Measurements from ENCODE around the gene POLE.
A peak's percentile ranks its signal among the peaks of the same experiment; 100 is the strongest.

Gene POLE

DNA sequence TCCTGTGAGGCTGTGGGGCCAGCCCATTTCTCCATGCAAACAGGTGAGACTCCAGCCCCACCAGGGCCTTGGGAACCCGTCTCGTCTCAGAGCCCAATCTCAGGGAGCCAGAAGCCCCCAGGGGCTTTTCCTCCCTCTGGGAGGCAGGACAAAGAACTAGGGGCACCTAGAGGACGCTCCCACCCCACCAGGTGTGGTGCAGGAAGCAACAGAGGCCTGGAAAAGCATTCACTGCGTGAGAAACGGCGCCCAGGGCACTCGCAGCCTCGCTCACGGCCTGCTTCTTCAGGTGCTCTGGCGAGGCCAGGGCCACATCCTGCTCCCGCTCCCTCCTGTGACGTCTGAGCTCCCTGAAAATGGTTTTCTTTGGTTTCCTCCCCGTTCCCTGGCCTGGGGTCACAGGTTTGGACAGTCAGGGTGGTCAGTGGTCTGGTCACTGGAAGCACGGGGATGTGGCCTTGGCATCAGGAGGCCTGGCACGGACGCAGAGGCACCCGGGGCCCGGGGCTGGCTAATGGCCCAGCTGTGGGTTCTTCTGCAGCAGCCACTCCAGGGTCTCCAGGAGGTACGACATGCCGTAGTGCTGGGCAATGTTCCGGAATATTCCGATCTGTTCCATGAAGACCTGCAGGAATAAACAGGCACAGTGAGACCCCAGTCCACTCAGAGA lies 62.8 kb downstream of the POLE start:
- no peak for DNase-seq

DNA sequence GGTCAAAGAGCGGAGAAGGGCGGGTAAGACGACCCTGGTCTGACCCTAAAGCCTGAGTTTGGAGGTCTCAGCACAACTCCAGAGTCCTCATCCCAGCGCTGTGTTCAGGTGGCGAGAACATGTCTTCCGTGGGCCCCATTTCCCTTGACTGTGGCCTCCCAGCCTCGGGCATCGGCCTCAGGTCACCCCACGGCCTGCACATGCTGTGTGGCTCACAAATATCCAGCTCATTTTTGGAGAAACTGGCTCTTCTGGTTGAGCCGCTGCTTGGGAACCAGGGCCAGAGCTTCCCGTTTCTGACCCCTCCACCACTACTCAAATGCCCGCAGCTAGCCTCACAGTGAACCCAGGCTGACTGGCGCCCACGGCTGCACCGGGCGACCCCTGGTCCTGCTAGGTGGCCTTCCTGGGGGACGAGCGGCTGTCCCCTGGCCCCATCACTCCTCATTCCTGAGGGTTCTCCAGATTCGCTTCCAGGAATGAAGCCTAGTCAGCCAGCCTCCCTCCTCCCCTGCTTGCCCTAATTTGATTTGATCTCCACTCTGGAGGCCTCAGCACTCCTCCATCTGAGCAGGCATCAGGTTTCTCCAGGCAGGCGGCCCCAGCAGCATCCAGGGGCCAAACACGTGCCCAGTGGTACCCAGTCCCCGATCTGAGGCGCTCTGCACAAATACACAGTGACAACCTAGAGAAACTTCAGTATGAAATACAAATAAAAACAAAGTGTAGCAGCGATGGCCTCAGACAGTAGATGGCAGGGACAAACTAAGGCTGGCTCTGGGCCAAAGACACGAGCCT lies 63.9 kb downstream of the POLE start:
- DNase-seq: no peak

DNA sequence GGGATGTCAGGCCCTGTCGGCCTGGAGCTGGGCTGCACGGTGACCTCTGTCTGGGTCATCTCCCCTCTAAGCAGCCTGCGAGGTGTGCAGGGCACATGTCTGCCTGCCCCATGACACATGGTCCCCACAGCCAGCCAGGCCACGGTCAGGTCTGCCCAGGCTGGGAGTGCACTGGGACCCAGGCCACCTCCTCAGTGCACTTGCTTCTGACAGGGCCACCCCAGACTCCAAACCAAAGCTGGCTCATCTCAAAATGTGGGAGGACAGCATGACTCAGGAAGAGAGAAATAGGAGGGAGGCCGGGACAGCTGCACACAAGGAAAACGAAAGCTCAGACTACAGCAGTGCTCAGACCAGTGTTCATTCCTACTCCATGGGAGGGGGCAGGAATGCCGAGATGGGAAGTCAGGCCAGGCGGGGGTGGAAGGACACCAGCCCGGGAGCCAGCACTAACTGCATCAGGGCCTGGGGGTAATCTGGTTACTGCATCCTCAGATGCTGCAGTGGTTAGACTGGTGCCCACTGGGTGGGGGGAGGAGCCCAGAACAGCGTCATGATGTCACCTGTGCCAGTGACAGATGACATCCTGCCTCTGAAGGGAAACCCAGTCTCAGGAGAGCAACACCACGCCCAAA lies 64.6 kb downstream of the POLE start:
- DNase-seq: no peak

DNA sequence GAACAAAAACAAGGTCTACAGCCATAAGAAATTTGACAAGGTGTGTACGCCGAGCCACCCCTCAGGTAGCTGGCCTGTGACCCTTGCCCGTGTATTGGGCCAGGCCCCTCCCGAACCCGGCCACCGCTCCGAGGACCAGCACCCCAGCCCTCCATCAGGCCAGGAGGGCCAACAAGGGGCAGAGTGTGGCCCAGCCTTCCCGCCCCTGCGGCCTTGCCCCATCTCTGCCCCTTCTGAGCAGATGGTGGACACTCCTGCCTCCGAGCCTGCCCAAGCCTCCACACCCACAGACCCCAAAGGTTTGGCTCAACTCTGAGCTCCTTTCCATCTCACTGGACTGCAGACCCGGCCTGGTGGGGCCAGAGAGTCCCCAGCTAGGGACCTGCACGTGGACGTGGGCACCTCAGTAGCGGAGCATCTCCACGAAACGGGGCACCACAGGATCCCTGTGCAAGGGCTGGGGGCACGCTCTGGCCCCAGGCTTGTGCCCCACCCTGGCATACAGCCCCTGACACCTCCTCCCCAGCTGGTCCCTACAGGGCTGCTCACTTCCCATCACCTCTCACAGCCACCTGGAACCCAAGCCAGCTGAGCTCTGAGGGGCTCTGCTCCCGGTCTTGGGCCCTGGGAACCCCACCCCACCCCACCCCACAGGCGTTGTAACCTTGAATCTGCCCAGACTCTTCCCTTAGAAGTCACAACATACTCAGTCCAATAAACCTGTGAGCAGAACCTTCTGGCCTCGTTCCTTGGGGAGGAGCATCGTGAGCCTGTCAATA lies 65.3 kb downstream of the POLE start:
- no peak for DNase-seq

DNA sequence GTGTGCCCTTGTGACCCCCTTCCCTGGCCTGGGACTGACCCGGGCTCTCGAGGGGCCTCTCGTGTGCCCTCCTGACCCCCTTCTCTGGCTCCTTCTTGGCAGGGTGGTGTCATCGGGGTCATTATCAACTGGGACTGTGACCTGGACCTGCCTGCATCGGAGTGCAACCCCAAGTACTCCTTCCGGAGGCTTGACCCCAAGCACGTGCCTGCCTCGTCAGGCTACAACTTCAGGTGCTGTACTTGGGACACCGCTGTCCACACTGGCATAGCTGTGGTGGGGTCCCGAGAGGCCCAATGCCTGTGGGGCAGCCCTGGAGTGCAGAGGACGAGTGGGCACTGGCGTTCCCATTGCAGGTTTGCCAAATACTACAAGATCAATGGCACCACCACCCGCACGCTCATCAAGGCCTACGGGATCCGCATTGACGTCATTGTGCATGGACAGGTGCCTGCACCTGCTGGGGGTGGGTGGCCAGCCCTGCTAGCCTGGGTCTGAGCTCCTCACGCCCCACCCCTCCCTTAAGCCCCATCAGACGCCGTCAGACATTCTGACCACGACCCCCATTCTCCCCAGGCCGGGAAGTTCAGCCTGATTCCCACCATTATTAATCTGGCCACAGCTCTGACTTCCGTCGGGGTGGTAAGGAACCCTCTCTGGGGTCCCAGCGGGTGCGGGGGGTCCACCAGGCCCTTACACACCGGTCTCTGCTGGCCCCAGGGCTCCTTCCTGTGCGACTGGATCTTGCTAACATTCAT lies 66.1 kb downstream of the POLE start:
- DNase-seq: no peak

DNA sequence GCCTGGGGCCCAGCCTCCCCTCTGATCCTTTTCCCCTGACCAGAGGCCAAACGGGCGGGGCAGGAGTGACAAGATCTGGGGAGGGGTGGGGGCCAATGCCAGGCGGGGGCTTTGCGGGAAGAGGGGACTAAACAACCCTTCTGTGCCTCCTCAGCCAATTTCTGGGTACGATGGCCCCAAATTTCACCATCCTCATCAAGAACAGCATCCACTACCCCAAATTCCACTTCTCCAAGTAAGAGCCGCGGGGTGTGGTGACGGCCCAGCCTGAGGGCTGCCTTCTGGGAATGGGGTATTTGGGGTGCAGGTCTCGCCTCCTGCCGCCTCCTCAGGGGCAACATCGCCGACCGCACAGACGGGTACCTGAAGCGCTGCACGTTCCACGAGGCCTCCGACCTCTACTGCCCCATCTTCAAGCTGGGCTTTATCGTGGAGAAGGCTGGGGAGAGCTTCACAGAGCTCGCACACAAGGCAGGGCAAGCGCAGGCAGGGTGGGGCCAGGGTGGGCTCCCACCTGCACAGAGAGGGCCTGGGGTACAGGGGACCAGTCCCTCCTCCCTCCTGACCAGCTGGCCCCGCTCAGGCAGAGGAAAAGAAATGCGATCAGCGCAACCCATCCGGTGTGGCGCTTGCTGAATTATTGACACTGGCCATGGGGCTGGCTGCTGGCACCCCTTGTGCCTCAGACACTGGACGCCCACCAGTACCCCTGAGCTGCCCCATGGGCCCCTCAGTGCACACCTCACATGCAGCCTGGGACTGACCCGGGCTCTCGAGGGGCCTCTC lies 66.8 kb downstream of the POLE start:
- no peak for DNase-seq

DNA sequence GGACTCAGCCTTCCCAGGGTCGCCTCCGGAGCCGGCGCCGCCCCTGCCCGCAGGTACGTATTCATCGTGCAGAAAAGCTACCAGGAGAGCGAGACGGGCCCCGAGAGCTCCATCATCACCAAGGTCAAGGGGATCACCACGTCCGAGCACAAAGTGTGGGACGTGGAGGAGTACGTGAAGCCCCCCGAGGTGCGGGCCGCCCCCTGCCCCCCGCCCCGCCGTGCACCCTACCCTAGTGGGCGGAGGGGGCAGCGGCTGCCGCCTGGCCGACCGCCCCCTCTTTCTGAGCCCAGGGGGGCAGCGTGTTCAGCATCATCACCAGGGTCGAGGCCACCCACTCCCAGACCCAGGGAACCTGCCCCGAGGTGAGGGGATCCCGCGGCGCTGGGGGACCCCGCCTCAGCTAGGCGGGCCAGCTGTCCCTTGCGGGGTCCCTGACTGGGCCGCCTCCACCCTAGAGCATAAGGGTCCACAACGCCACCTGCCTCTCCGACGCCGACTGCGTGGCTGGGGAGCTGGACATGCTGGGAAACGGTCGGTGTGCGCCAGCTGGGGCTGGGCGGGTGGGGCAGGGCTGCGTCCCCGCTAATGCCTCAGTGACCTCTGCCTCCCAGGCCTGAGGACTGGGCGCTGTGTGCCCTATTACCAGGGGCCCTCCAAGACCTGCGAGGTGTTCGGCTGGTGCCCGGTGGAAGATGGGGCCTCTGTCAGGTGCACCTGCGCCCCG lies 67.6 kb downstream of the POLE start:
- no peak for DNase-seq

DNA sequence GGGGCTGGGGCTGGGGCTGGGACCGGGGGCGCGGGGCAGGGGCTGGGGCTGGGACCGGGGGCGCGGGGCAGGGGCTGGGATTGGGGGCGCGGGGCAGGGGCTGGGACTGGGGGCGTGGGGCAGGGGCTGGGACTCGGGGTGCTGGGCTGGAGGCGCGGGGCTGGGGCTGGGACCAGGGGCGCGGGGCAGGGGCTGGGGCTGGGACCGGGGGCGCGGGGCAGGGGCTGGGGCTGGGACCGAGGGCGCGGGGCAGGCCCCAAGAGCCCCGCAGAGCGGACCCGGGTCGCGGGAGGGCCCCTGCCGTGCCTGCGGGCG lies 68.1 kb downstream of the POLE start:
- DNase-seq: no peak

DNA sequence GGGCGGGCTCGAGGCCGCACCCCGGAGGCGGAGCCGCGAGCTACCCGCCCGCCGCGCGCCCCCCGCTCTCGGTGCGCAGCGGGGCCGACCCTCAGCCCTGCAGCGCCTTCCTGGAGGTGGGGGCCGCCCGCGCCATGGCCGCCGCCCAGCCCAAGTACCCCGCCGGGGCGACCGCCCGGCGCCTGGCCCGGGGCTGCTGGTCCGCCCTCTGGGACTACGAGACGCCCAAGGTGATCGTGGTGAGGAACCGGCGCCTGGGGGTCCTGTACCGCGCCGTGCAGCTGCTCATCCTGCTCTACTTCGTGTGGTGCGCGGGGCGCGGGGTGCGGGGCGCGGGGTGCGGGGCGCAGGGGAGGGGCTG lies 68.5 kb downstream of the POLE start, which contains the start of gene P2RX2:
Gene P2RX2, plus strand, starts transcription at position 94 of the 361 bp plus-strand sequence. Its CDS starts 41 bp downstream, at position 135.
- DNase-seq: no peak

DNA sequence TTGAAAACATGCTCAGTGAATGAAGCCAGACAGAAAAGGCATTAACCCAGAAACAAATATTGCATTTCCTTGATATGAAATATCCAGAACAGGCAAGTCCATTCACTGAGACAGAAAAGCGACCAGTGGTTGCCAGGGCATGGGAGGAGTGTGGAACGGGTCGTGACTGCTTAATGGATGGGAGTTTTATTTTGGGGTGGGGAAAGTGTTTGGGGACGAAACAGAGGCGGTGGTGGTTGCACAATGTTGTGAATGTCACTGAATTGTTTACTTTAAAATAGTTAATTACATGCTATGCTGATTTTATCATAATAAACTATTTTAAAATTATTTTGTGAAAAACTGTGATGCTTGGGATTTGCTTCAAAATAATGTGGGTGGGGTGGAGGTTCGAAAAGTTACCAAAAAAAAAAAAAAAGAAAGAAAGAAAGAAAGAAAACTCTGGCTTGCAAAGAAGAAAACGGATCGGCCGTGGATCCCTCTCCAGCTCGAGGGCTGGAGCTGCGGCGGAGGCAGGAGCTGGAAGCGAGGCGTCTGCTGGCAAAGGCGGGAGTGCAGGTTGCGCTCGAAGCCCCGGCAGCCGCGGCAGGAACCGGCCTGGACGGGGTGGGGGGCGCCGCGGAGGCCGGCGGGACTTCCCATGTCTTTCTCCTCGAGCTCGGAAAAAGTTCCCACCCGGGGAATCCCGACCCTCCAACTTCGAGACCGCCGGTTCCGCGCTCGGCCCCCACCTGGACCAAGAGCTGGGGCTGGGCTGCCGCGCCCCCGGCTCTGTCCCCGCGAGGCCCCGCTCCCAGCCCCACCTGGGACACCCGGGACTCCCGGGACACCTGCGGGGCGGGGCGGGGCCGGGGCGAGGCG lies 69.1 kb downstream of the POLE start:
- no peak for DNase-seq

DNA sequence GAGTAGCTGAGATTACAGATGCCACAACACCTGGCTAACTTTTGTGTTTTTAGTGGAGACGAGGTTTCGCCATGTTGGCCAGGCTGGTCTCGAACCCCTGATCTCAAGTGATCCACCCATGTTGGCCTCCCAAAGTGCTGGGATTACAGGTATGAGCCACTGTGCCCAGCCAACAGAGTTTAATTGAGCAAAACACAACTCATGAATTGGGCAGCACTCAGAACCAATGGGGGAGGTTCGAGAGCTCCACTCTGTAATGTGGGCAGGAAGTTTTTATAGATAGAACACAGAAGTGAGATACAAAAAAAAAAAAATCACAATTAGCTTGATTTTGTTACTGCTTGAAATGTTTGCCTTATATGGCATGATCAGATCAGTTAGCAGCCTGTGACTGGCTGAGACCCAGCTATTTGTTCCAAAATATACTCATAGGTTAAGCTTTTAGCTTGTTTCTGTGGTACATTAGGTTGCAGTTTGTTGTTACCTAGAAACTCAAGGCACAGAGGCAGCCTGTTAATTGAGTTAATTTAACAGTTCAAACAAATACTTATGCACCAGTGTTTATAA lies 69.9 kb downstream of the POLE start:
- no peak for DNase-seq

DNA sequence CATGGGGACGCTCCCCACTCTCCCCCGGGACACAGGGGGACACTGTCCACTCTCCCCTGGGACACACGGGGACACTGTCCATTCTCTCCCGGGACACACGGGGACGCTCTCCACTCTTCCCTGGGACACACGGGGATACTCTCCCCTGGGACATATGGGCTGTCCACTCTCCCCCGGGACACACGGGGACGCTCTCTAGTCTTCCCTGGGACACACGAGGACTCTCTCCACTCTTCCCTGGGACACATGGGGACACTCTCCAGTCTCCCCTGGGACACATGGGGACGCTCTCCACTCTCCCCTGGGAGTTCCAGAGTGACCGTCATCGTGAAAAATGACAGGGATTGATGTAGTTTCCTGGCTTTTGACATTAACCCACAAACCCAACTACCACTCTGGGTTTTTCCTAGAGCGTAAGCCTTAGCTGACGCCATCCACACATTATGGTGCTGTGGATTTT lies 71.5 kb downstream of the POLE start:
- DNase-seq: no peak

DNA sequence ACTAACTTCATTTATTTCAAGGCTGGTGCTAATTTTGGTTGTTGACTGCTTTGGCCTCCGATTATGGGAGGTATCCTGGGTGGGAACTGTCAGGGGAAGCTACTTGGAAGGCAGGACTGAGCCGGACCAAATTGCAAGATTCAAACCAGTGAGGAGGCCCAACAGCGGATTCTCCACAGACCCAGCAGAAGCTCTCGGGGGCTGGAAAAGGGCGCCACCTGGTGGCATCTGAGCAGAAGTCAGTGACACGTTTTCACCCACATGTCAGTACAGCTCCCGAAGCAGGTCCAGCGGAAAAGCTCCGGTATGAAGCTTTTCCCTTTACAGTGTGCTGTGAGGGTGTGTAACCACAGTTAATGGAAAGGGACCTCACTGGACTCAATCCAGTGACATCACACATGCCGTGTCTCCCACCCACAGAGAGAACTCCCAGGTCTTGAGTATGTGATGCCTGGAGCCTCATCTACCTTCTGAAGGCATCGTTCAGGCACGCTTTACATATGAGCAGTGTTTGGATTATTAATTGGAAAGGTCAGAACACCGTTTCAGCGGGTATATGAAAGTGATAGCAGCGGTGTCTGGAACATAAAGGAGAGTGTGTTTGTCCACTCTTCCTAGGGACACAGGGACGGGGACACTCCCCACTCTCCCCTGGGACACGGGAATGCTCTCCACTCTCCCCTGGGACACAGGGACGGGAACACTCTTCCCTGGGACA lies 72.1 kb downstream of the POLE start:
- peak; percentile 54 for DNase-seq

DNA sequence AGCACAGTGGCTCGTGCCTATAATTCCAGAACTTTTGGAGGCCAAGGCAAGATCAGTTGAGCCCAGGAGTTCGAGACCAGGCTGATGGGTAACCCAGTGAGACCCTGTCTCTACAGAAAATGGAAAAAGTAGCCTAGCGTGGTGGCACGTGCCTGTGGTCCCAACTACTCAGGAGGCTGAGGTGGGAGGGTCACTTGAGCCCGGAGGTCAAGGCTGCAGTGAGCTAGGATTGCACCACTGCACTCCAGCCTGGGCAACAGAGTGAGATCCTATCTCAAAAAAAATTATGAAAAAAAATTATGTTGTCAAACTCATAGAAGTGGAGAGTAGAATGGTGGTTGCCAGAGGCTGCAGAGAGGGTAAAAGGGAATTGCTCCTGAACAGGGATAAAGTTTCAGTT lies 73.1 kb downstream of the POLE start:
- DNase-seq: no peak

DNA sequence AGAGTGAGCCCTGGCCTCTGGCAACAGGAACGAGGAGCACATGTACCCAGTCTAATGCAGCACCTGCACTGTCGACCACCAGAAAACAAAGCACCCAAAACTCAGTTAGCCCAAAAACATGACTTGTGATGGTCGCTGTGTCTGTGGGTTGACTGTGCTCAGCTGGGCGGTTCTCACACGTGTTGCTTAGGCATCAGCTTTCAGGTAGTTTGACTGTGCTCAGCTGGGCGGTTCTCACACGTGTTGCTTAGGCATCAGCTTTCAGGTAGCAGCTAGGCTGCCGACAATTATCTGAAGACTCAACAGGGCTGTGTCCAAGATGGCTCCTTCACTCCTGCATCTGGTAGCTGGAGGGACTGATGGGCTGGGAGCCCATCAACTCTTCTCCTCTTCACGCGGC lies 75.5 kb downstream of the POLE start:
- DNase-seq: no peak

DNA sequence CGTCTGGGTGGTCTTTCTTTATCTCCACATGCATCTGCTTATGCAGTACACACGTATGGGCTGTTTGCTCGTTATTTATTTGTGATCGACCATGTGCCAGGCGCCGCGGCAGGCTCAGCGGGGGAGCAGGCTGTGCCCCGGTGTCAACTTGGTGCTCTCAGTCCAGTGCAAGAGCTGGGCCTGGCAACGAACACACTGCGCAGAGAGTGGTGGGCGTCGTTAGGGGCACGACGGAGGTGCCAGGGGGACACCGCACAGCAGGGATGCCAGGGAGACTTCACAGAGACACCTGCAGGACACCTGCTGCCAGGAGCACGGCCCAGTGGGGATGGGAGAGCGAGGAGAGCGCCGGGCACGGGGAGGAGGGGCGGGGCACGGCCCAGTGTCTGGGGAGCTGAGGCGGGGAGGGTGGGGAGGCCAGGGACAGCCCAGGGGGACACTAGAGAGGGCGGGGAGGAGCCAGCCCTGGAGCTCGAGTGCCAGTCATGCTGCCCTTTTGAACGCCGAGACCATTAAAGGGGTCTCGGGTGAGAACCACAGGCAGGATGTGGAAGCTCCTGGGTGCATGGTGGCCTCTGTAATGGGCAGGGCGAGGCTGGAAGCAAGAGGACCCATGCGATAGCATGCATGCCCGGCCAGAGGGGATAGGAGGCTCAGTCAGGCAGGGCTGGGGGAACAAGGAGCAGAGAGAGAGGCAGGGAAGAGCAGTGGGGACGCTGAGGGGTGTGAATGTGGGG lies 76.1 kb downstream of the POLE start:
- DNase-seq: no peak

DNA sequence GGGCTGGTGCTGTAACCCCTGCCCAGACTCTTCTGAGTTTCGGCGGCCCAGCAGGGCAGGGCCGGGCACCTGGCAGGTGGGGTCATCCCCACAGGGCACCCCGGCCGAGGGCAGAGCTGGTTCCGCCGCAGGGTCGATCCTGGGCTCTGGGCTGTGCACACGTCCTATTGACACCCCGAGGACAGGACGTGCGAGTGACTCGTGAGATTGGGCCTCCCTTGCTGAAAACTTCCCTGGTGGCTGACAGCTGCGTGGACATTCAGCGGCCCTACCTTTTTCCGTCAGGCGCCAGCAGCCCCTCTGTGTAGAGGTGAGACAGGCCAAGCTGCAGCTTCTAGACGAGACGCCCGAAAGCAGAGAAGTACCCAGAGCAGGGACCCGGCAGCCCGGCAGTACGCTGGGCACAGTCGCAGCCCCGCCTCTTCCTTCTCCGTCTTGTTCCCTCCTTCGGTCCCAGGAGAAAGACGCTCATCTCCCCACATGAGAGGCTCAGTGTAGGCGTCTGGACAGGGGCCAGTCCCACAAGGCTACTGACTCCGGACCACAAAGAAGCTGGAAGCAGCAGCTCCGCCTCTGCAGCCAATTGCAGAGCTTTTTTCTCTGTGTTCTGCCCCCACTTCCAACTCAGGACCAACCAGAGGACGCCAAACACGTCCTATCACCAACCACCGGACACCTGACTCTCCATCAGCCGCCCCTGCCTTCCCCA lies 76.9 kb downstream of the POLE start, which contains the start of gene LRCOL1:
Gene LRCOL1, minus strand, starts transcription at position 532 of the 709 bp plus-strand sequence. CDS start 4,331 bp downstream, outside the sequence.
- no peak for DNase-seq
